K562 (cell line): Measurements from ENCODE around the gene ABCC10. TPM values are rescaled to one million over a fixed set of nuclear protein-coding genes. Genes with fewer than 3 reads are reported as not detected.

Experiments used
- E4F1 ChIP-seq: fragments of 250-450 bp; sonication (Bioruptor Pico); IDR thresholded peaks from 2 replicates; pipeline ENCODE4 v1.5.0; 2021; ENCODE audit warnings: mild to moderate bottlenecking, borderline replicate concordance
- NONO ChIP-seq, 2 experiments: fragments of 200-400 bp in 1 of 2; fragments of 450-650 bp in 1 of 2; formaldehyde crosslinking in 1 of 2; IDR thresholded peaks; 2 replicates each; pipeline ENCODE4 v1.6.1; 2017; ENCODE audit warnings: low read depth in 2 of 2, mild to moderate bottlenecking in 2 of 2, moderate library complexity in 2 of 2, low read length in 1 of 2
- polyA plus RNA-seq, 8 experiments: library from polyadenylated mRNA; depleted of rRNA in 4 of 8; stranded (reverse) in 5 of 8; unstranded in 3 of 8; fragments of >200 nt; fragmentation: Nextera tagmentation in 2 of 8; fragmentation: Illumina TruSeq in 1 of 8; extraction: Ambion mirVana in 2 of 8; extraction: Trizol in 1 of 8; gene quantifications; 2 replicates each; pipeline versions ENCODE4 v1.2.1 to v1.2.3, GENCODE V29; 2011 to 2014; ENCODE audit warnings: inconsistent platforms in 1 of 8, missing spikeins in 1 of 8
- total RNA-seq, 7 experiments: library from RNA; depleted of rRNA in 6 of 7; stranded (reverse); fragments of >200 nt in 6 of 7; fragmentation: Illumina TruSeq in 2 of 7; extraction: Trizol in 2 of 7; gene quantifications; 2 replicates each; pipeline versions ENCODE4 v1.2.1 to v1.2.3, GENCODE V29; 2011 to 2021; ENCODE audit warnings: low replicate concordance in 1 of 7
- TF ChIP-seq, protein P1 (sequence below), 2 experiments: IDR thresholded peaks; 2 replicates each; pipeline ENCODE4 v1.6.1; 2011; ENCODE audit warnings: borderline replicate concordance in 1 of 2, control low read depth in 1 of 2, low read depth in 1 of 2, low read length in 1 of 2, mild to moderate bottlenecking in 1 of 2, mixed read lengths in 1 of 2, moderate library complexity in 1 of 2; ENCODE audit not compliant: insufficient read depth in 1 of 2, insufficient read length in 1 of 2, poor library complexity in 1 of 2, severe bottlenecking in 1 of 2; ENCODE audit errors: extremely low read depth in 1 of 2
- TF ChIP-seq, protein P2 (sequence below): sonication (generic); formaldehyde crosslinking; IDR thresholded peaks from 2 replicates; pipeline ENCODE4 v1.8.0; 2022; ENCODE audit warnings: mild to moderate bottlenecking, missing genetic modification reagents

ABCC10 gene
- total and polyA plus RNA-seq, 9 of the 15 experiments (the other 6 are each of a cell fraction or from before 2014, with no cell fraction given): 2.4 to 29.1 (median 13.7) TPM

- TF ChIP-seq, protein P1, sequence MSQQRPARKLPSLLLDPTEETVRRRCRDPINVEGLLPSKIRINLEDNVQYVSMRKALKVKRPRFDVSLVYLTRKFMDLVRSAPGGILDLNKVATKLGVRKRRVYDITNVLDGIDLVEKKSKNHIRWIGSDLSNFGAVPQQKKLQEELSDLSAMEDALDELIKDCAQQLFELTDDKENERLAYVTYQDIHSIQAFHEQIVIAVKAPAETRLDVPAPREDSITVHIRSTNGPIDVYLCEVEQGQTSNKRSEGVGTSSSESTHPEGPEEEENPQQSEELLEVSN (IDR thresholded peaks at IDR 0.05; ENCODE audit: borderline replicate concordance in 1 of 2, extremely low read depth in 1 of 2, insufficient read depth in 1 of 2, insufficient read length in 1 of 2, low read depth in 1 of 2, low read length in 1 of 2, poor library complexity in 1 of 2, severe bottlenecking in 1 of 2): no peak
- TF ChIP-seq NONO (IDR thresholded peaks at IDR 0.05; ENCODE audit: low read depth in 2 of 2, low read length in 1 of 2) (no peak), E4F1 (CRISPR knock-in tag) (no peak)
- TF ChIP-seq, protein P2, sequence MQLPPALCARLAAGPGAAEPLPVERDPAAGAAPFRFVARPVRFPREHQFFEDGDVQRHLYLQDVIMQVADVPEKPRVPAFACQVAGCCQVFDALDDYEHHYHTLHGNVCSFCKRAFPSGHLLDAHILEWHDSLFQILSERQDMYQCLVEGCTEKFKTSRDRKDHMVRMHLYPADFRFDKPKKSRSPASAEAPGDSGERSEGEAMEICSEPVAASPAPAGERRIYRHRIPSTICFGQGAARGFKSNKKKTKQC (CRISPR knock-in tag): no peak
These were observed 62.1 kb downstream of the ABCC10 start (continued) for GRCh38 chr6:43489277-43490072.
